NCI-H2171 treated with DMSO at 0.1 percent for 48 hours (cell line): ENCODE measurements around the gene GPC1.

ENCODE experiments used
- DNase-seq: peaks from one replicate; lab custom pipeline; 2025; lab: John Stamatoyannopoulos, UW

GPC1 gene

GRCh38 chr2:240499309-240500301, 64.1 kb downstream of the GPC1 start:
- no peak for DNase-seq

GRCh38 chr2:240500561-240501423, 65.3 kb downstream of the GPC1 start:
- DNase-seq, result no peak

GRCh38 chr2:240501531-240501991, 66.1 kb downstream of the GPC1 start:
- no peak for DNase-seq

- DNase-seq, result no peak
These were observed 66.6 kb downstream of the GPC1 start for GRCh38 chr2:240502059-240502429.

DNA sequence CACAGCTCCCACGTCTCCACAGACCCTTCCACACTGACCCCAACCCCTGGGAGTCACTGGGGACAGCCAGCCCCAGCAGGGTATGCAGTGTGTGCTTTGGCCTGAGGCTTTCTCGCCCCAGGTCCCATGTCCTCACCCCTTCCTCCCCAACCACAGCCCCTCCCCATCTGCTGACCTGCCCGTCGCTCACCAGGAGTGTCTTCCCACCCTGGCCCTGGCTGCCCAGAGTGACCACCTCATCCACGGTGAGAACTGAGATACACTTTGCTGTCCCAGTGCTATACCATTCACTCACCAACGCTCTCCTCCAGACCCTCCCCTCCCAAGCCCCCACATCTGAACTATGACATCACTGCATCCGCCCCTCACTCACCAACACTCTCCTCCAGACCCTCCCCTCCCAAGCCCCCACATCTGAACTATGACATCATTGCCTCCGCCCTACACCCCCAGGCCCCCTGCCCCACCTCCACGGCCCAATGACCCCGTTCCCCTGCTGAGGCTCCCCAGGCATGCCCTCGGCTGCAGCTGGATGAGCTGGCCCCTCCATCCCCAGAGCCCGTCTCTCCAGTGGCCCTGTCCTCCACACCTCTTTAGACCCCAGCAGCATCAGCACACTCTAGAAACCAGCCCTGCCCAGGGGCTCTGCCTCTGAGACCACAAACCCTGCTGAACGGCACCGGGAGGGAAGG, 67.1 kb downstream of the GPC1 start:
- no peak for DNase-seq

DNA sequence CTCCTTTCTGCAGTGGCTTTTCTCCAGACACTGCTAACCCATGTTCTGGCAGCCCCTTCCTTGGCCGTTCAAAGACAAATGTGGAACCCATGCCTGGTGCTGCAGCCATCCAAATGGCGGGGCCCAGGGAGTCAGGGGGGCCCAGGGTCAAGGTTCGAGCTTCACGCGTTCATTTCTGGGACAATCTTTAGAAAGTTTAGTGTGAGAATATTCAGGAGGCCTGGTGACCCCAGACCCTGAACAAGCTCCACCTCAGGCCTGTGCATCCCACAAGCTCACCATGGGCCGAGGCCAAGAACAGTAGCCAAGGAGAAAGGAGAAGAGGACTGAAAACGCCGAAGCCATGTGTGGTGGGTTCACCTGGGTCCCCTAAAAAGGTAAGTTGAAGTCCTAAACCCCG, 67.9 kb downstream of the GPC1 start:
- no peak for DNase-seq

- DNase-seq, result no peak
These were observed 68.4 kb downstream of the GPC1 start for GRCh38 chr2:240503848-240504247.

DNA sequence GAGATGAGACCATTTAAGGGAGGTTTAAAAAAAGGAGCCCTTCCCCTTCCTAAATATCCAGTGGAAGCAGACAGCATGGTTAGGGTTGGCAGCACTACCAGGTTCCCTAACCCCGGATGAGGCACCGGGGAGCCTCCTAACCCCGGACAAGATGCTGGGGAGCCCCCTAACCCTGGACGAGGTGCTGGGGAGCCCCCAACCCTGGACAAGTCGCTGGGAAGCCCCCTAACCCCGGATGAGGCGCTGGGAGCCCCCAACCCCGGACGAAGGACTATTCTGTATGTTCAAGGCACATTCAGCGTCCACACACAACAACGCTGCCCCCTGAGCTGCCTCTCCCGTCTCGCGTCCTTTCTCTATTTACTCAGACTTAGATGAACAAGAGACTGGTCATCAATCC, 70.4 kb downstream of the GPC1 start:
- DNase-seq, result no peak

GRCh38 chr2:240506406-240507059, 71.1 kb downstream of the GPC1 start:
- DNase-seq, result no peak

DNA sequence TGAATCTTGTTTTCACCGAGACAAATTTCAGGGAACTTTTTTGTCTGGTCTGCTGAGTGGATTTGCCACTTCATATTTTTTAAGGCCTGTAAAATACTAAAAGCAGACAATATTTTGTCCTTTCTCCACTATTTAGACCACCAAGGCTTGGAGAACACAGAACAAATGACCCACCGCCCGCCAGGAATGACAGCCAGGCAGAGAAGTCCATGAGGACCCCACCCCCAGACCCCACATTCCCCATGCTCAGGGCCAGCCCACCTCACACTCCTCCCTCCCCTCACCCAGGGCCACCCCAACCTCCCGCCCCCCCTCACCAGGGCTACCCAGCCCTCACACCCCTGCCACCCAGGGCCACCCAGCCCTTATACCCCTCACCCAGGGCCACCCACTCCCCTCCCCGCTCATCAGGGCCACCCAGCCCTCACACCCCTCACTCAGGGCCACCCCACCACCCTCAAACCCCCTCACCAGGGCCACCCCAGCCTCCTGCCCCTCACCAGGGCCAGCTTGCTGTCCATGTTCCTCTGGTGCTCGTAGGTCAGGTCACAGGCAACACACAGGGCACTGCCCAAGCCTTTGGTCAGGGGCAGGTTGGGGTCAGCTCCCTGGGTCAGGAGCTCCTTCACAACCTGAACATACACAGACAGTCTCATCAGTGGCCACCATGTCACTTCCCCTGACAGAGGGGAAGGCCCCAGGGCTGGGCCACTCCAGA, 71.8 kb downstream of the GPC1 start:
- no peak for DNase-seq

DNA sequence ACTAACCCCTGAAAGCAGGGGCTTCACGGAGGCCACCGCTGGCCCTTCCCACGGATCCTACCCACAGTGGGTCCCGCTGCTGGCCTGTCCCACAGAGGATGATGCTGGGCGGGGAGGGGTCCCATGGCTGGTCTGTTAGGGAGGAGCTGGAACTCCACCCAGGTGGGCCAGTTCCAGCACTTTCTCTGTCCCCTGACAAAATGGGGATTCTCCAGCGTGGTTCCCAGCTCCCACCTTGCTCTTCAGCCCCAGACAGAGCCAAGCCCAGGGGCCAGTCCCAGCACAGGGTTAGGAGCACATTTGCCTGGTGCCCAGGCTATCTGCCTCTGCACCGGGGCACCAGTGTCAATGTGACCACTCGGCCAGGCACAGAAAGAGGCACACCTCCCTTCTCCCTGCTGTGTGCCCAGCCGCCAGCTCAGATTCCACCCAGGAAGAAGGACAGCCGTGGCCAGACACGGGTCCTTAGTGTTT, 72.4 kb downstream of the GPC1 start:
- no peak for DNase-seq

GRCh38 chr2:240508832-240509545, 73.5 kb downstream of the GPC1 start:
- DNase-seq, result no peak

GRCh38 chr2:240509667-240510512, 74.4 kb downstream of the GPC1 start:
- no peak for DNase-seq

DNA sequence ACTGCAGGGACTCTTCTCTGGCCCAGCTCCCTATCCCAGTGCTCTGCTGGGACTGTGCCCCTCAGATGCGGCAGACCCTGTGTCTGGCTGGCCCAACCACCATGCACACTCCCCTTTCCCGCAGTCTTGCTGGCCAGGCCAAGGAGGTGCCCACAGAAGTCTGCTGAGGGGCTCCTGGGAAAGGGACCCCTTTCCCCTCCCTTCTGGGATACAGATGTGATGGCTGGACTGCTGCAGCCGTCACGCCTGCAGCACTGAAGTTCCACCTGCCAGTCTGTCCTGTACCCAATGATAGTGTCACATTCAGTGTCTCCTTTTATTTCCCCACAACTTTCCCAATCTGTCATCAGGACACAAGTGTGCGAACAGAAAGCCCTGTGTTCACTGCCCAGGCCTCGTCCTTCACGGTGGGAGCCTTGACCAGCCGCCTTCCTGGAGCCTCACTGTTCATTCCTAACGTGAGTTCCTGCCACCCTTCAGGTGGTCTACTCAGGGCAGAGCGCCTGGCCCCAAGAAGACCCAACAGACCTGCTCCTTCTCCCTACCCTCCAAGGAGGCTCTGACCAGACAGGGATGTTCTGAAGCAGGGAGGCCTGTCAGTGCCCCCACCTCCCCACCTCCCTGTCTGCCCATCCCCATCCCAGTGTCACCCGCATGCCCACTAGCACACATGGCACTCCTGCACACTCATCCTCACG, 75.2 kb downstream of the GPC1 start:
- no peak for DNase-seq

GRCh38 chr2:240511351-240512108, 76.1 kb downstream of the GPC1 start:
- DNase-seq, result no peak

DNA sequence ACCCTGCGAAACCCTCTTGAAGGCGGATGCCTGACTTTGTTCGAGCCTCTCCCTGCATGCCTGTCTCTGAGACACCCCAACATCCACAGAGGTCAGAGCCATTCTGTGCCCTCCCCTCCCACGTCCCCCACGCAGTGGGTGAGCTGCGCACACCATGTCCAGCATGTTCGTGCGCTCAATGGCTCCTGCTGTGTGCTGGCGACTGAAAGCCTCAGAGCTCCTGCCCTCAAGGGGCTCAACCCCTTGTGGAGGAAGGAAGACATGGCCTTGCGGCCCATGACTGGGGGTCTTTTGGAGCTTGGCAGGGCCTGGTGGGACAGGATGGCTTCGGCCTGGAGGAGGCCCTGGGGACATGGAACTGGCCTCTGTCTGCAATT, 76.6 kb downstream of the GPC1 start:
- DNase-seq, result no peak

GRCh38 chr2:240512666-240513535, 77.4 kb downstream of the GPC1 start:
- no peak for DNase-seq
